A549 (cell line): ENCODE results near the gene PELI3. TPM values are rescaled to one million over a fixed set of nuclear protein-coding genes. Genes with fewer than 3 reads are reported as not detected.

ENCODE experiments used
- ATAC-seq, 2 experiments: fragments of 200-7000 bp in 1 of 2; fragments of >200 bp in 1 of 2; cut with Nextera tagmentation in 1 of 2; cut with Tn5 transposase in 1 of 2; 3 replicates each; pipeline versions ENCODE4 v1.8.0 to v1.9.1; 2018 to 2020; ENCODE audit warnings: mild to moderate bottlenecking in 1 of 2, moderate library complexity in 1 of 2
- CTCF ChIA-PET: fragments of 300-600 bp; sonication (Branson Sonifier 250); formaldehyde crosslinking; extraction: SDS; loops from one replicate; lab custom pipeline; 2021; ENCODE audit warnings: antibody characterized with exemption, inconsistent platforms; lab: Yijun Ruan, JAX
- POLR2A ChIA-PET: fragments of 350-600 bp; formaldehyde crosslinking; extraction: SDS; loops from one replicate; lab custom pipeline; 2021; ENCODE audit warnings: antibody characterized with exemption, inconsistent platforms; lab: Yijun Ruan, JAX
- DNase-seq, 2 experiments: peaks; one replicate each; pipeline versions ENCODE4 v3.0.0 to v3.0.0-alpha.2; 2011 to 2016; ENCODE audit warnings: low read depth in 1 of 2, low spot score in 1 of 2
- FAIRE-seq: peaks from 2 replicates; lab custom pipeline; 2011; peaks lifted over from hg19 to GRCh38; lab: Jason Lieb, UNC
- H3K27ac ChIP-seq, 2 experiments: fragments of >200 bp; sonication (Bioruptor Twin); formaldehyde crosslinking; 3 replicates each; pipeline ENCODE4 v1.5.1; 2016 to 2017
- H3K4me1 ChIP-seq: fragments of >200 bp; sonication (Bioruptor Twin); formaldehyde crosslinking; 3 replicates; pipeline ENCODE4 v1.6.1; 2016
- H3K4me2 ChIP-seq: fragments of >200 bp; sonication (Bioruptor Twin); formaldehyde crosslinking; 3 replicates; pipeline ENCODE4 v1.6.1; 2016
- H3K4me3 ChIP-seq: fragments of >200 bp; sonication (Bioruptor Twin); formaldehyde crosslinking; 3 replicates; pipeline ENCODE4 v1.5.1; 2016
- H3K9me3 ChIP-seq: fragments of >200 bp; sonication (Bioruptor Twin); formaldehyde crosslinking; 3 replicates; pipeline ENCODE4 v1.6.1; 2016
- CBX2 ChIP-seq: fragments of 200-600 bp; sonication (generic); IDR thresholded peaks from 2 replicates; pipeline ENCODE4 v1.6.1; 2016; ENCODE audit warnings: low read depth, mild to moderate bottlenecking, borderline replicate concordance
- CBX8 ChIP-seq: fragments of 200-600 bp; sonication (generic); IDR thresholded peaks from 2 replicates; pipeline ENCODE4 v1.6.1; 2016
- CHD2 ChIP-seq: fragments of 150-350 bp; IDR thresholded peaks from 2 replicates; pipeline ENCODE4 v1.6.1; 2014; ENCODE audit warnings: low read length; ENCODE audit not compliant: partially characterized antibody
- CHD4 ChIP-seq: fragments of 200-600 bp; sonication (generic); IDR thresholded peaks from 2 replicates; pipeline ENCODE4 v1.6.1; 2016; ENCODE audit warnings: antibody characterized with exemption, mild to moderate bottlenecking, borderline replicate concordance
- EHMT2 ChIP-seq: fragments of 200-600 bp; sonication (generic); IDR thresholded peaks from 2 replicates; pipeline ENCODE4 v1.6.1; 2016; ENCODE audit warnings: antibody characterized with exemption, low read depth, mild to moderate bottlenecking, moderate library complexity
- ESRRA ChIP-seq: fragments of 150-350 bp; IDR thresholded peaks from 2 replicates; pipeline ENCODE4 v1.6.1; 2014; ENCODE audit warnings: mild to moderate bottlenecking, low read length, borderline replicate concordance
- FOSB ChIP-seq: fragments of 250-450 bp; sonication (Bioruptor Pico); IDR thresholded peaks from 2 replicates; pipeline ENCODE4 v1.5.0; 2020; ENCODE audit warnings: mild to moderate bottlenecking, moderate library complexity
- FOXS1 ChIP-seq: fragments of 250-450 bp; sonication (Bioruptor Pico); IDR thresholded peaks from 2 replicates; pipeline ENCODE4 v1.5.0; 2020; ENCODE audit warnings: mild to moderate bottlenecking, moderate library complexity
- HDAC2 ChIP-seq: fragments of 200-600 bp; sonication (generic); IDR thresholded peaks from 2 replicates; pipeline ENCODE4 v1.6.1; 2016
- HOXA7 ChIP-seq: fragments of 250-450 bp; sonication (Bioruptor Pico); IDR thresholded peaks from 2 replicates; pipeline ENCODE4 v1.5.0; 2020; ENCODE audit warnings: mild to moderate bottlenecking, moderate library complexity
- HOXB13 ChIP-seq: fragments of 250-450 bp; sonication (Bioruptor Pico); IDR thresholded peaks from 2 replicates; pipeline ENCODE4 v1.5.0; 2020; ENCODE audit warnings: low read depth, mild to moderate bottlenecking, moderate library complexity
- KDM1A ChIP-seq: fragments of 200-600 bp; sonication (generic); IDR thresholded peaks from 2 replicates; pipeline ENCODE4 v1.6.1; 2016; ENCODE audit warnings: low read depth, mild to moderate bottlenecking
- MAFK ChIP-seq: fragments of 450-650 bp; IDR thresholded peaks from 2 replicates; pipeline ENCODE4 v1.6.1; 2014; ENCODE audit not compliant: partially characterized antibody
- MAZ ChIP-seq: fragments of 150-350 bp; IDR thresholded peaks from 2 replicates; pipeline ENCODE4 v1.6.1; 2014; ENCODE audit warnings: antibody characterized with exemption, low read depth, low read length, borderline replicate concordance
- MYC ChIP-seq: IDR thresholded peaks from 2 replicates; pipeline ENCODE4 v1.6.1; 2012; ENCODE audit warnings: mild to moderate bottlenecking, inconsistent platforms, low read length, improper control_type of control experiment, borderline replicate concordance
- NFE2L2 ChIP-seq: fragments of 150-350 bp; conservative IDR thresholded peaks from 2 replicates; pipeline ENCODE4 v1.6.1; 2014; ENCODE audit warnings: low read length
- NPAS2 ChIP-seq: fragments of 250-450 bp; sonication (Bioruptor Pico); IDR thresholded peaks from 2 replicates; pipeline ENCODE4 v1.8.0; 2022; ENCODE audit warnings: mild to moderate bottlenecking, moderate library complexity, borderline replicate concordance
- NR3C1 ChIP-seq: fragments of >200 bp; sonication (Bioruptor Twin); formaldehyde crosslinking; IDR thresholded peaks from 3 replicates; pipeline ENCODE4 v1.6.1; 2017
- POLR2A ChIP-seq: IDR thresholded peaks from 2 replicates; pipeline ENCODE4 v1.6.1; 2012; ENCODE audit warnings: mild to moderate bottlenecking, low read length
- POLR2AphosphoS2 ChIP-seq: conservative IDR thresholded peaks from 2 replicates; pipeline ENCODE4 v1.6.1; 2012; ENCODE audit warnings: low read length, improper control_type of control experiment, inconsistent platforms
- RAD21 ChIP-seq, 2 experiments: fragments of >200 bp in 1 of 2; sonication (Bioruptor Twin) in 1 of 2; formaldehyde crosslinking in 1 of 2; IDR thresholded peaks in 1 of 2; conservative IDR thresholded peaks in 1 of 2; 2 replicates in 1 of 2; 3 replicates in 1 of 2; pipeline ENCODE4 v1.6.1; 2012 to 2018; ENCODE audit warnings: inconsistent platforms in 1 of 2
- RARB ChIP-seq: fragments of 250-450 bp; sonication (Bioruptor Pico); IDR thresholded peaks from 2 replicates; pipeline ENCODE4 v1.8.0; 2021; ENCODE audit warnings: mild to moderate bottlenecking, moderate library complexity
- SREBF2 ChIP-seq: fragments of 450-650 bp; IDR thresholded peaks from 2 replicates; pipeline ENCODE4 v1.6.1; 2014; ENCODE audit warnings: mild to moderate bottlenecking, moderate library complexity
- ZFP36 ChIP-seq: fragments of 450-650 bp; IDR thresholded peaks from 2 replicates; pipeline ENCODE4 v1.6.1; 2014; ENCODE audit warnings: borderline replicate concordance; ENCODE audit not compliant: partially characterized antibody
- ZSCAN20 ChIP-seq: fragments of 250-450 bp; sonication (Bioruptor Pico); IDR thresholded peaks from 2 replicates; pipeline ENCODE4 v1.8.0; 2022; ENCODE audit warnings: mild to moderate bottlenecking, moderate library complexity
- WGBS: methylation state at CpG from one replicate; pipeline ENCODE4 v1.1.6; 2017; ENCODE audit errors: missing lambda C conversion rate; 5-methylcytosine and 5-hydroxymethylcytosine counted together
- polyA plus RNA-seq, 4 experiments: library from polyadenylated mRNA; depleted of rRNA in 3 of 4; stranded (reverse); fragments of >200 nt; fragmentation: RNase III in 1 of 4; extraction: RNeasy Plus Mini Kit Qiagen cat#74134 plus additional on column Dnase treatment in 1 of 4; gene quantifications; 2 replicates in 3 of 4; 3 replicates in 1 of 4; pipeline ENCODE4 v1.2.3, GENCODE V29; 2011 to 2017
- TF ChIP-seq, protein P1 (sequence below): fragments of >200 bp; sonication (Bioruptor Twin); formaldehyde crosslinking; IDR thresholded peaks from 2 replicates; pipeline ENCODE4 v1.6.1; 2016
- TF ChIP-seq, protein P2 (sequence below): IDR thresholded peaks from 2 replicates; pipeline ENCODE4 v1.6.1; 2012
- TF ChIP-seq, protein P3 (sequence below): fragments of 250-450 bp; sonication (Bioruptor Pico); IDR thresholded peaks from 2 replicates; pipeline ENCODE4 v1.5.0; 2020; ENCODE audit warnings: low read depth, mild to moderate bottlenecking, moderate library complexity
- TF ChIP-seq, protein P4 (sequence below): fragments of 250-450 bp; sonication (Bioruptor Pico); IDR thresholded peaks from 2 replicates; pipeline ENCODE4 v1.5.0; 2021; ENCODE audit warnings: mild to moderate bottlenecking, moderate library complexity, borderline replicate concordance
- TF ChIP-seq, protein P5 (sequence below): fragments of 200-600 bp; sonication (generic); IDR thresholded peaks from 2 replicates; pipeline ENCODE4 v1.6.1; 2016; ENCODE audit warnings: antibody characterized with exemption, mild to moderate bottlenecking, moderate library complexity

Gene PELI3
- polyA plus RNA-seq, 2 of the 4 experiments (the other 2 are of a cell fraction) = 2.3 to 5.7 TPM

DNA sequence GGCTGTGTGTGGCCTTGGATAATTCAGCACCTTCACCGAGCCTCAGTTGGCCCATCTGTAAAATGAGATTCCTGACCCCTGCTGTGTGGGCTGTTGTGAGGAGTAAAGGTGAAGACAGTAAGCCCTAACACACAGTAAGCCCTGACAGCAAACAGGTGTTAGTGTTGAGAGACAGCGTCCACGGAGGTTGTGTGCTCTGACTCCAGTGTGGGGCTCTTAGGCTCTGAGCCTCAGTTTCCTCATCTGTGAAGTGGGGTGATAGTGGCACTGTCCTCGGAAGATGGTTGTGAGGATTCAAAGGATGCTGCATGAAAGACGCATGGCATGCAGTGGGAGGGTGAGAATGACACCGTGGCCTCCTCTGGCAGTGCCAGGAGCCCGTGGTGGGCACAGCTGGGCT, 27.8 kb downstream of the PELI3 start:
- no peaks in the 10 kb centered on the region for H3K4me1 ChIP-seq
- CTCF ChIA-PET = no interaction called here
- DNase-seq (no peak), ATAC-seq (no peak), FAIRE-seq (no peak)
- no peak overlapping the region for H3K27ac ChIP-seq
- H3K9me3 ChIP-seq = no peaks in the 10 kb centered on the region
- no peak overlapping the region for H3K4me2 ChIP-seq
- 93% methylated on average over 7 of the region's 7 CpGs for WGBS
- TF ChIP-seq NPAS2 (no peak), RARB (CRISPR knock-in tag) (no peak), POLR2AphosphoS2 (no peak), EHMT2 (no peak), MYC (no peak), HOXA7 (CRISPR knock-in tag) (no peak), CHD2 (no peak), NR3C1 (no peak), CBX2 (no peak), RAD21 (conservative IDR thresholded peaks at IDR 0.05 in 1 of 2, IDR thresholded peaks at IDR 0.05 in 1 of 2) (no peak), POLR2A (no peak), FOXS1 (CRISPR knock-in tag) (no peak), MAZ (no peak), ZFP36 (no peak), CBX8 (no peak)
- TF ChIP-seq, protein P1, sequence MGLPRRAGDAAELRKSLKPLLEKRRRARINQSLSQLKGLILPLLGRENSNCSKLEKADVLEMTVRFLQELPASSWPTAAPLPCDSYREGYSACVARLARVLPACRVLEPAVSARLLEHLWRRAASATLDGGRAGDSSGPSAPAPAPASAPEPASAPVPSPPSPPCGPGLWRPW = no peak
- POLR2A ChIA-PET = interaction anchor here (0.7 kb wide), 1 partner anchor 254 kb away, joined by 3 read pairs; no protein-coding TSS in a partner anchor
- H3K4me3 ChIP-seq = no peak overlapping the region

DNA sequence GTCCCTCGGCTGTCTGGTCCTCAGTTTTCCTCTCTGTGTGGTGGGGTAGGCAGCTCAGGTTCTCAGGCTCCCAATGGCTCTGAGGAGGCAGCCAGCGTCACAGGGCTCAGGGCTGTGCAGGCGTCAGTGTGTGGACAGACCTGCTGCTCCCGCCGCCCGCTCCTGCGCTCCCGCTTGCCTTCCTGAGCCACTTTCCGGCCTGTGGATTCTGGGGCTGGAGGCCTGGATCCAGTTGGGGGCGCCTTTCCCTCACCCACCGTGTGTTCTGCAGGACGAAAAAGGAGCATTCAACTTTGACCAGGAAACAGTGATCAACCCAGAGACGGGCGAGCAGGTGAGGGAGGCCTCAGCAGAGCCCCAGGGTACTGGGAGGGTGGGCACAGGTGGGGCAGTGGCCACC, 28.2 kb downstream of the PELI3 start:
- no peak for DNase-seq
- H3K4me1 ChIP-seq = no peaks in the 10 kb centered on the region
- H3K9me3 ChIP-seq = no peaks in the 10 kb centered on the region
- no peak for TF ChIP-seq NFE2L2
- TF ChIP-seq, protein P2, sequence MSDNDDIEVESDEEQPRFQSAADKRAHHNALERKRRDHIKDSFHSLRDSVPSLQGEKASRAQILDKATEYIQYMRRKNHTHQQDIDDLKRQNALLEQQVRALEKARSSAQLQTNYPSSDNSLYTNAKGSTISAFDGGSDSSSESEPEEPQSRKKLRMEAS = no peak
- TF ChIP-seq, protein P3, sequence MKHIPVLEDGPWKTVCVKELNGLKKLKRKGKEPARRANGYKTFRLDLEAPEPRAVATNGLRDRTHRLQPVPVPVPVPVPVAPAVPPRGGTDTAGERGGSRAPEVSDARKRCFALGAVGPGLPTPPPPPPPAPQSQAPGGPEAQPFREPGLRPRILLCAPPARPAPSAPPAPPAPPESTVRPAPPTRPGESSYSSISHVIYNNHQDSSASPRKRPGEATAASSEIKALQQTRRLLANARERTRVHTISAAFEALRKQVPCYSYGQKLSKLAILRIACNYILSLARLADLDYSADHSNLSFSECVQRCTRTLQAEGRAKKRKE (CRISPR knock-in tag) = no peak
- TF ChIP-seq EHMT2 = no peak
- peak in 1 of 2 experiments; percentile 25; a peak in 2 of 5 replicates for TF ChIP-seq RAD21 (conservative IDR thresholded peaks at IDR 0.05 in 1 of 2, IDR thresholded peaks at IDR 0.05 in 1 of 2)
- TF ChIP-seq, all 56 proteins: peak for 1
- no peak overlapping the region for H3K4me2 ChIP-seq
- H3K4me3 ChIP-seq = no peak overlapping the region
- no peak overlapping the region for H3K27ac ChIP-seq
- WGBS = 92% methylated on average over 9 of the region's 14 CpGs
- FAIRE-seq = no peak
- ChIA-PET POLR2A (no interaction called here), CTCF (interaction anchor here (0.6 to 1.1 kb wide), 2 partner anchors 9 to 77 kb away, joined by 3 to 4 read pairs; no protein-coding TSS in a partner anchor)
- ATAC-seq = peak in 1 of 2 experiments; percentile 28; a peak in 3 of 6 replicates

DNA sequence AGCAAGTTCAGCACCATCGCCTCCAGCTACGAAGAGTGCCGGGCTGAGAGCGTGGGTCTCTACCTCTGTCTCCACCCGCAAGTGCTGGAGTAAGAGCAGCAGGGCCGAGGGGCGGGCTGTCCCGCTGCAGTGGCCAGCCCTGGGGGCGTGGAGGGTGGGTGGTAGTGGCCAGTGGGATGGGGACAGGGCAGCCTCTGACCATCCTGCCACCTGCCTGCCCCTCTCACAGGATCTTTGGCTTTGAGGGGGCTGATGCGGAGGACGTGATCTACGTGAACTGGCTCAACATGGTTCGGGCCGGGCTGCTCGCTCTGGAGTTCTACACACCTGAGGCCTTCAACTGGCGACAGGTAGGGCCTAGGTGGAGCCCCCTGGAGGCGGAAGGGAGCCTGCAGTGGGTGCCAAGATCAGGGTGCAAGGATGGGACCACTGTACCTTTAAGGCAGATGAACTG, 28.7 kb downstream of the PELI3 start:
- H3K4me2 ChIP-seq = no peak overlapping the region
- no peaks in the 10 kb centered on the region for H3K9me3 ChIP-seq
- no peak overlapping the region for H3K4me3 ChIP-seq
- POLR2A ChIA-PET = no interaction called here
- no peak for FAIRE-seq
- peak in 1 of 2 experiments; percentile 55; a peak in 3 of 6 replicates for ATAC-seq
- CTCF ChIA-PET = interaction anchor here (0.6 to 1.1 kb wide), 2 partner anchors 9 to 77 kb away, joined by 3 to 4 read pairs; no protein-coding TSS in a partner anchor
- no peaks in the 10 kb centered on the region for H3K4me1 ChIP-seq
- no peak for DNase-seq
- 87% methylated on average over 15 of the region's 17 CpGs for WGBS
- no peak overlapping the region for H3K27ac ChIP-seq
- TF ChIP-seq ESRRA (no peak), FOSB (CRISPR knock-in tag) (no peak), KDM1A (no peak), SREBF2 (no peak), CHD4 (no peak), HOXB13 (no peak), ZSCAN20 (CRISPR knock-in tag) (no peak), MAFK (no peak), HDAC2 (no peak)
- TF ChIP-seq, protein P4, sequence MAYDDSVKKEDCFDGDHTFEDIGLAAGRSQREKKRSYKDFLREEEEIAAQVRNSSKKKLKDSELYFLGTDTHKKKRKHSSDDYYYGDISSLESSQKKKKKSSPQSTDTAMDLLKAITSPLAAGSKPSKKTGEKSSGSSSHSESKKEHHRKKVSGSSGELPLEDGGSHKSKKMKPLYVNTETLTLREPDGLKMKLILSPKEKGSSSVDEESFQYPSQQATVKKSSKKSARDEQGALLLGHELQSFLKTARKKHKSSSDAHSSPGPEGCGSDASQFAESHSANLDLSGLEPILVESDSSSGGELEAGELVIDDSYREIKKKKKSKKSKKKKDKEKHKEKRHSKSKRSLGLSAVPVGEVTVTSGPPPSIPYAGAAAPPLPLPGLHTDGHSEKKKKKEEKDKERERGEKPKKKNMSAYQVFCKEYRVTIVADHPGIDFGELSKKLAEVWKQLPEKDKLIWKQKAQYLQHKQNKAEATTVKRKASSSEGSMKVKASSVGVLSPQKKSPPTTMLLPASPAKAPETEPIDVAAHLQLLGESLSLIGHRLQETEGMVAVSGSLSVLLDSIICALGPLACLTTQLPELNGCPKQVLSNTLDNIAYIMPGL = no peak
- TF ChIP-seq, protein P5, sequence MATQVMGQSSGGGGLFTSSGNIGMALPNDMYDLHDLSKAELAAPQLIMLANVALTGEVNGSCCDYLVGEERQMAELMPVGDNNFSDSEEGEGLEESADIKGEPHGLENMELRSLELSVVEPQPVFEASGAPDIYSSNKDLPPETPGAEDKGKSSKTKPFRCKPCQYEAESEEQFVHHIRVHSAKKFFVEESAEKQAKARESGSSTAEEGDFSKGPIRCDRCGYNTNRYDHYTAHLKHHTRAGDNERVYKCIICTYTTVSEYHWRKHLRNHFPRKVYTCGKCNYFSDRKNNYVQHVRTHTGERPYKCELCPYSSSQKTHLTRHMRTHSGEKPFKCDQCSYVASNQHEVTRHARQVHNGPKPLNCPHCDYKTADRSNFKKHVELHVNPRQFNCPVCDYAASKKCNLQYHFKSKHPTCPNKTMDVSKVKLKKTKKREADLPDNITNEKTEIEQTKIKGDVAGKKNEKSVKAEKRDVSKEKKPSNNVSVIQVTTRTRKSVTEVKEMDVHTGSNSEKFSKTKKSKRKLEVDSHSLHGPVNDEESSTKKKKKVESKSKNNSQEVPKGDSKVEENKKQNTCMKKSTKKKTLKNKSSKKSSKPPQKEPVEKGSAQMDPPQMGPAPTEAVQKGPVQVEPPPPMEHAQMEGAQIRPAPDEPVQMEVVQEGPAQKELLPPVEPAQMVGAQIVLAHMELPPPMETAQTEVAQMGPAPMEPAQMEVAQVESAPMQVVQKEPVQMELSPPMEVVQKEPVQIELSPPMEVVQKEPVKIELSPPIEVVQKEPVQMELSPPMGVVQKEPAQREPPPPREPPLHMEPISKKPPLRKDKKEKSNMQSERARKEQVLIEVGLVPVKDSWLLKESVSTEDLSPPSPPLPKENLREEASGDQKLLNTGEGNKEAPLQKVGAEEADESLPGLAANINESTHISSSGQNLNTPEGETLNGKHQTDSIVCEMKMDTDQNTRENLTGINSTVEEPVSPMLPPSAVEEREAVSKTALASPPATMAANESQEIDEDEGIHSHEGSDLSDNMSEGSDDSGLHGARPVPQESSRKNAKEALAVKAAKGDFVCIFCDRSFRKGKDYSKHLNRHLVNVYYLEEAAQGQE = no peak
